Cardiac muscle cell (in vitro differentiated cells and primary cell): ENCODE results near the gene KRTAP16-1. TPM values are rescaled to one million over a fixed set of nuclear protein-coding genes. Genes with fewer than 3 reads are reported as not detected.
A peak's percentile ranks its signal among the peaks of the same experiment; 100 is the strongest.

Experiments
- DNase-seq, 2 donors: peaks; one replicate each; pipeline versions ENCODE4 v3.0.0 to v3.0.0-alpha.2; 2010 to 2017; ENCODE audit warnings: low read depth in 1 of 2, low spot score in 1 of 2
- H3K27ac ChIP-seq: fragments of 200-600 bp; sonication (generic); 2 replicates; pipeline ENCODE4 v1.5.1; 2016
- H3K27me3 ChIP-seq: fragments of 200-600 bp; sonication (generic); 2 replicates; pipeline ENCODE4 v1.6.0; 2016; ENCODE audit warnings: control low read depth
- H3K36me3 ChIP-seq: fragments of 200-600 bp; sonication (generic); 2 replicates; pipeline ENCODE4 v1.5.1; 2016; ENCODE audit warnings: control low read depth
- H3K4me1 ChIP-seq: fragments of 200-600 bp; sonication (generic); 2 replicates; pipeline ENCODE4 v1.8.1; 2017; ENCODE audit warnings: low read depth, mild to moderate bottlenecking, mixed run types
- H3K4me3 ChIP-seq: fragments of 200-600 bp; sonication (generic); 2 replicates; pipeline ENCODE4 v1.5.1; 2016; ENCODE audit warnings: mild to moderate bottlenecking
- H3K9me3 ChIP-seq: fragments of 200-600 bp; sonication (generic); 2 replicates; pipeline ENCODE4 v1.5.1; 2017; ENCODE audit warnings: low read depth, mild to moderate bottlenecking, control low read depth
- CTCF ChIP-seq: IDR thresholded peaks from 2 replicates; pipeline ENCODE4 v1.5.1; 2012; ENCODE audit warnings: low read depth, mild to moderate bottlenecking, low read length
- polyA plus RNA-seq: library from polyadenylated mRNA; unstranded; fragments of >200 nt; fragmentation: Nextera tagmentation; extraction: Ambion mirVana; gene quantifications from 2 replicates; pipeline ENCODE4 v1.2.1, GENCODE V29; 2016
- total RNA-seq: library from RNA; depleted of rRNA; stranded (reverse); fragments of >200 nt; gene quantifications from 2 replicates; pipeline ENCODE4 v1.2.3, GENCODE V29; 2016

The KRTAP16-1 gene
- total and polyA plus RNA-seq, 2 experiments from 2014 or later: not detected

- TF ChIP-seq CTCF: no peak
- DNase-seq: no peak
- Histone ChIP-seq H3K36me3 (no peaks in the 10 kb centered on the region), H3K9me3 (no peaks in the 10 kb centered on the region), H3K27ac (no peak overlapping the region), H3K4me1 (no peaks in the 10 kb centered on the region), H3K27me3 (no peaks in the 10 kb centered on the region), H3K4me3 (no peak overlapping the region)
These were observed 14.1 kb upstream of the KRTAP16-1 start for GRCh38 chr17:41322903-41323895.

DNA sequence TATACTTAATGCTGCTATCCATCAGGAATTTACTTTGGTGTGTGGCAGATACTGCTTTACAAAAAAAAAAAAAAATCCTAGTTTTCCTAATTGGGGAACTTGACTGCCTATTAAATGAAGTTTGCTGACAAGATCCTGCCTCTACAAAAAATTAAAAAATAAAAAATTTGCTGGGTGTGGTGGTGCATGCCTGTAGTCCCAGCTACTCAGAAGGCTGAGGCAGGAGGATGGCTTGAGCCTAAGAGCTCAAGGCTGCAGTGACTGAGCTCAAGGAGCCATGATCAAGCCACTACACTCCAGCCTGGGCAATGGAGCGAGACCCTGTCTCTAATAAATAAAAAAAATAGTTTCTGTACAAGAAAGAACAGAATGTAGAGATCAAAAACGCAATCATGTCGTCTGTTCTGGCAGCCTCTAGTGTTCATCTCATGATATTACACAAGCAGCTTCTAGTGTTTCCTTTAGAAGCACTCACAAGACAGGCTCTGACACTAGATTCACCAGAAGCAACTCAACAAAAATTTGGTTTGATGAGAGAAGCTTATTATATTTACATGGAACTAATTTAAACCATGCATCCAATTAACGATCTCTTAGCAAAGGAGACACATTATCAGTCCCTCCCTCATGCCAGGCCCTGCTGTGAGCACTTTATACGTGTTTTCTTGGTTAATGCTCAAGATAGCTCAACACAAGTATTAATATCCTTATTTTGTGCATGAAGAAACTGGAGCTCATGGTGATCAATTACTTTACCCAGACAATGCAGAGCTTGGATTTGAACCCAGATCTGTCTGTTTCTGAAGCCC, 13.2 kb upstream of the KRTAP16-1 start:
- Histone ChIP-seq H3K27me3 (no peaks in the 10 kb centered on the region), H3K4me1 (no peaks in the 10 kb centered on the region), H3K4me3 (no peak overlapping the region), H3K36me3 (no peaks in the 10 kb centered on the region), H3K9me3 (no peaks in the 10 kb centered on the region), H3K27ac (no peak overlapping the region)
- peak; percentile 42 to 67 for DNase-seq
- TF ChIP-seq CTCF: peak; percentile 84

- no peaks in the 10 kb centered on the region for H3K9me3 ChIP-seq
- no peak for DNase-seq
- no peaks in the 10 kb centered on the region for H3K36me3 ChIP-seq
- H3K4me1 ChIP-seq: no peaks in the 10 kb centered on the region
- H3K27me3 ChIP-seq: peaks cover 13% of the 10 kb centered on the region
- TF ChIP-seq CTCF: no peak
- H3K4me3 ChIP-seq: no peak overlapping the region
- no peak overlapping the region for H3K27ac ChIP-seq
These were observed 9.1 kb upstream of the KRTAP16-1 start for GRCh38 chr17:41318231-41318630.

- Histone ChIP-seq H3K9me3 (no peaks in the 10 kb centered on the region), H3K4me3 (no peak overlapping the region), H3K27me3 (peaks cover 19% of the 10 kb centered on the region), H3K4me1 (no peaks in the 10 kb centered on the region), H3K27ac (no peak overlapping the region), H3K36me3 (no peaks in the 10 kb centered on the region)
- DNase-seq: no peak
- TF ChIP-seq CTCF: no peak
These were observed 6.8 kb upstream of the KRTAP16-1 start for GRCh38 chr17:41315814-41316445.

- no peak for DNase-seq
- H3K36me3 ChIP-seq: no peaks in the 10 kb centered on the region
- H3K27me3 ChIP-seq: peaks cover 19% of the 10 kb centered on the region
- TF ChIP-seq CTCF: no peak
- H3K27ac ChIP-seq: no peak within 1 kb of the TSS
- no peaks in the 10 kb centered on the region for H3K4me1 ChIP-seq
- H3K9me3 ChIP-seq: no peaks in the 10 kb centered on the region
- no peak within 1 kb of the TSS for H3K4me3 ChIP-seq
These were observed 6.2 kb upstream of the KRTAP16-1 start, which contains the start of gene KRTAP17-1 for GRCh38 chr17:41315204-41315794. KRTAP17-1 (minus strand) TSS chr17:41315710; CDS start chr17:41315650, 60 bp downstream.
